Ureter (tissue), 1 donor: ENCODE data around the gene POC1A. TPM values are rescaled to one million over a fixed set of nuclear protein-coding genes. Genes with fewer than 3 reads are reported as not detected.

Experiments used
- DNase-seq: peaks from one replicate; pipeline ENCODE4 v3.0.0-alpha.2; 2020; ENCODE audit warnings: low spot score
- total RNA-seq: library from RNA; stranded (reverse); gene quantifications from one replicate; pipeline ENCODE4 v1.2.4, GENCODE V29; 2023
- donor health status: DM: yes; HTN: yes; CAD: no.

The POC1A gene
- total RNA-seq, 1 donor from 2014 or later, result 3.6 TPM

- no peak for DNase-seq
These were observed 3.4 kb downstream of the POC1A start for GRCh38 chr3:52150860-52151259.

- no peak for DNase-seq
These were observed 3.9 kb downstream of the POC1A start for GRCh38 chr3:52150357-52150756.

- no peak for DNase-seq
These were observed 4.5 kb downstream of the POC1A start for GRCh38 chr3:52149726-52150125.

- DNase-seq, result no peak
These were observed 5.2 kb downstream of the POC1A start for GRCh38 chr3:52149021-52149420.

GRCh38 chr3:52147804-52148203 is 6.4 kb downstream of the POC1A start:
- DNase-seq, result no peak

- no peak for DNase-seq
These were observed 7.4 kb downstream of the POC1A start for GRCh38 chr3:52146811-52147210.

GRCh38 chr3:52146189-52146588 is 8.0 kb downstream of the POC1A start:
- no peak for DNase-seq

- no peak for DNase-seq
These were observed 8.5 kb downstream of the POC1A start for GRCh38 chr3:52145736-52146110.

GRCh38 chr3:52144796-52145735 is 9.2 kb downstream of the POC1A start:
- DNase-seq, result no peak

- peak; percentile 91 for DNase-seq
These were observed 10.0 kb downstream of the POC1A start for GRCh38 chr3:52144034-52144795.

- DNase-seq, result no peak
These were observed 10.6 kb downstream of the POC1A start for GRCh38 chr3:52143616-52144015.

- DNase-seq, result no peak
These were observed 11.1 kb downstream of the POC1A start for GRCh38 chr3:52143156-52143555.

GRCh38 chr3:52141751-52142150 is 12.5 kb downstream of the POC1A start:
- DNase-seq, result no peak

- no peak for DNase-seq
These were observed 13.5 kb downstream of the POC1A start for GRCh38 chr3:52140769-52141168.

GRCh38 chr3:52140000-52140399 is 14.2 kb downstream of the POC1A start:
- DNase-seq, result no peak

- DNase-seq, result no peak
These were observed 16.9 kb downstream of the POC1A start for GRCh38 chr3:52137311-52137710.

GRCh38 chr3:52136513-52136912 is 17.7 kb downstream of the POC1A start:
- no peak for DNase-seq

GRCh38 chr3:52135332-52135731 is 18.9 kb downstream of the POC1A start:
- DNase-seq, result no peak

- DNase-seq, result no peak
These were observed 19.5 kb downstream of the POC1A start for GRCh38 chr3:52134761-52135160.

- DNase-seq, result no peak
These were observed 21.3 kb downstream of the POC1A start for GRCh38 chr3:52132930-52133329.

GRCh38 chr3:52132041-52132440 is 22.2 kb downstream of the POC1A start:
- DNase-seq, result no peak

GRCh38 chr3:52130966-52131622 is 23.1 kb downstream of the POC1A start:
- no peak for DNase-seq
